ENCODE measurements around the gene SMIM5. TPM values are rescaled to one million over a fixed set of nuclear protein-coding genes. Genes with fewer than 3 reads are reported as not detected.
"Not testable (repeated sequence)": the region's sequence is repeated elsewhere in the genome, so short reads cannot be mapped to it uniquely, and the experiment has no call there.

The SMIM5 gene
- polyA plus RNA-seq, 1 donor: 9.2 TPM

- DNase-seq (ENCODE audit: low read depth): no peak
Observed at GRCh38 chr17:75625813-75626486, 7.3 kb upstream of the SMIM5 start.

DNA sequence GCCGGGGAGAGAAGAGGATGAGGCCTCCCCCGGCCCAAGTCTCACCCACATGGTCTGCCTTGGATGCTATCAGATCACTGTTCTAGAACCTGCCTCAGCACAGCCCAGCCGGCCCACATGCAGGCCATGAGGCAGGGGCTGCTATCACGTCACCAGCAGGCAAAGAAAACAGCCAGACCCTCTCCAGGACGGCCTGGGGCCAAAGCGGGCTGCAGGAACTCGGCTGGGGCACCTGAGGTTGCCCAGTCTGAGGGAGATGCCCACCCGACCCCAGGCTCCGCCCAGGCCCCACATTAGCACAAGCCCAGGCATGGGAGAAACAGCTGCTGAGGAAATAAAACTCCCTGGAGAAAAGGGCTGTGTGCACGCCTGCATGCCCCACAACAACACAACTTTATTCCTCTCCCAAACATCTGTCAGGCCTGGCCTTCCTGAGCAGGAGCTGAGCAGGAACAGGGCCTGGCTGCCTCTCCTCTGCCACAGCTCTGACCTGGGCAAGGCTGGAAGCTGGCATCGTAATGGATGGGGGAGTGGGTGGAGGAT, 6.7 kb upstream of the SMIM5 start:
- DNase-seq (ENCODE audit: low read depth): no peak

DNA sequence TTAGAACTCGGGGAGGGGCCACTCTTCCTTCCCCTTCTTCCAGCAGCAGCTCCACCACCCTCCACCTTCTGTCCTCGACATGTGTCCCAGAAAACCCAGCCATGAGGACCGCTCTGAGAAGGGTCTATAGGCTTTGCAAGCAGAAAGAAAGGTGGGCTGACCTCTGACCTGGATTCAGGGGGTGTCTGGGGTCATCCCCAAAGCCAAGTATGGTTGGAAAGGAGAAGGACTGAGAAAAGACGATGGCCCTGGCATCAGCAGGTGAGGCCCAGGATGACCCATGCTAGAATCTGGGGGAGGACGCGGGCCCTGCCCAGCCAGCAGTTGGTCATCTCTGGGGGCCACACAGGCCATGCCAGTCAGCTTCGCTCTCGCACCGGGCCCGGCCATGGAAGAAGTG, 6.1 kb upstream of the SMIM5 start:
- no peak for DNase-seq (ENCODE audit: low read depth)

GRCh38 chr17:75628425-75628824, 4.8 kb upstream of the SMIM5 start:
- no peak for DNase-seq (ENCODE audit: low read depth)

- no peak for DNase-seq (ENCODE audit: low read depth)
Observed at GRCh38 chr17:75629157-75629556, 4.1 kb upstream of the SMIM5 start.

- DNase-seq (ENCODE audit: low read depth): no peak
Observed at GRCh38 chr17:75630071-75630917, 2.9 kb upstream of the SMIM5 start.

- no peak for DNase-seq (ENCODE audit: low read depth)
Observed at GRCh38 chr17:75631353-75631752, 1.9 kb upstream of the SMIM5 start.

GRCh38 chr17:75632428-75632827, 806 bp upstream of the SMIM5 start:
- no peak for DNase-seq (ENCODE audit: low read depth)

DNA sequence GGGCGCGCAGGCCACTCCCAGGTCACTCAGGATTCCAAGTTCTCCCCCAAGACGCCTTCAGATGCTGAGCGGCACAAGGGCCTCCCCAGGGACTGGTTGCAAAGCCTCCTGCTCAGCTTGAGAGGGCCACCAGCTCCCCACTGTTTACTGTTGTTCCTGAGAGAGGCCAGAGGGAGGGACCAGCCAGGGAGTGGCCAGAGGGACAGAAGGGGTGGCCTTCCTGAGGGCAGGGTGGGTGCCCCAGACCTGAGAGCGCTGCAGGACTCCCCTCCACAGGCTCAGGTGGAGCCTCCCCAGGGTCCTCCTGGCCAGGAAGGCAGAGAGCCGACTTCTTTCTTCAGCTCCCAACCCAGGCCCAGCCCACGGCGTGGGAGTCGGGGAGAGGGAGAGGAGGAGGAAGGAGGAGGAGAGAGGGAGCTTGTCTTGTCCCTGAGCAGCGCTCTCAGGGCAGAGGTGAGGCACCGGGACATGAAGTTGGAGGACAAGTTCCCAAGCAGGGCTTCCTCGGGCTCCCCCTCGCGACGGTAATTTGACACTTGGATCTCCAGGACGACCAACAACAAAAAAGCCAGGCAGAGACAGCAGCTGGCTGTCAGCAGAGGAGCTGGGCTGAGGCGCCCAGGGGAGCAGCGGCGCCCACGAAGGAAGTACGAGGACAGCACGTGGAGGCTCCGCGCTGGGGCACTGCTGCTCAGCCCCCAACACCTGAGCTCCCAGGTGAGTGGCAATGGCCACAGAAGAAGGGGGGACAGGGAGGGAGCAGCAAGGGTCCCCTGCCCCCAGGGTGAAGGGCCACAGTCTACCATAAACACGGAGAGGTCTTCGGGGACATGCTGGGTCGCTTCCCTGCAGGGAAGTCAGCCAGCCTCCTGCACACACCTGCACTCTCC, 497 bp downstream of the SMIM5 start:
- DNase-seq (ENCODE audit: low read depth): peak; percentile 89

- DNase-seq (ENCODE audit: low read depth): no peak
Observed at GRCh38 chr17:75634376-75634740, 1.1 kb downstream of the SMIM5 start.

- no peak for DNase-seq (ENCODE audit: low read depth)
Observed at GRCh38 chr17:75634754-75635609, 1.7 kb downstream of the SMIM5 start.

DNA sequence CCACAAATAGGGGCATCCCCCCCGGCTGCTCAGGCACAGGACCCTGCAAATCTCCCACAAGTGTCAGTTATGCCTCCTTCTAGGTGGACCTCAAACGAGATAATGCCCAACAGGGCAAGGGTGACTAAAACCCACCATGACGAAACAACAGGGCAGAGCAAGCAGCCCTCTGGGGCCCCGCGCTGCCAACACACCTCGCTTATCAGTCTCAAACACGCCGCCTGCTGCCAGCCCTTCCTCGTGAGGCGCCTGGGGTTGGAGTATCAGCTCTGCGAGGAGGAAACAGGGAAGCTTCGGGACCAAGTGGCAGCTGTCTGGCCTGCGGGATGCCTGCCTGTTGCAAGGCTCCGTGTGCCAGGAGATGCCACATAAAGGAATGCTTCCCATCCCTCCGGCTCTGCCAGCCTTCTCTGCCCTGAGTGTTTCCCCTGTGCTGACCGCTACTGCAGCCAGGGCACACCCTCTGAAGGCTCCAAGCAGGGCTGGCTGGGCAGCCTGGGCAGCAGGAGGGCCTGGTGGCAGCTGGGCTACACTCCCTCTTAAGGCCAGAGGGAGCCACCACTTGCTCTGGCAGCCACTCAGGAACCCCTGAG, 2.5 kb downstream of the SMIM5 start:
- DNase-seq (ENCODE audit: low read depth): no peak

DNA sequence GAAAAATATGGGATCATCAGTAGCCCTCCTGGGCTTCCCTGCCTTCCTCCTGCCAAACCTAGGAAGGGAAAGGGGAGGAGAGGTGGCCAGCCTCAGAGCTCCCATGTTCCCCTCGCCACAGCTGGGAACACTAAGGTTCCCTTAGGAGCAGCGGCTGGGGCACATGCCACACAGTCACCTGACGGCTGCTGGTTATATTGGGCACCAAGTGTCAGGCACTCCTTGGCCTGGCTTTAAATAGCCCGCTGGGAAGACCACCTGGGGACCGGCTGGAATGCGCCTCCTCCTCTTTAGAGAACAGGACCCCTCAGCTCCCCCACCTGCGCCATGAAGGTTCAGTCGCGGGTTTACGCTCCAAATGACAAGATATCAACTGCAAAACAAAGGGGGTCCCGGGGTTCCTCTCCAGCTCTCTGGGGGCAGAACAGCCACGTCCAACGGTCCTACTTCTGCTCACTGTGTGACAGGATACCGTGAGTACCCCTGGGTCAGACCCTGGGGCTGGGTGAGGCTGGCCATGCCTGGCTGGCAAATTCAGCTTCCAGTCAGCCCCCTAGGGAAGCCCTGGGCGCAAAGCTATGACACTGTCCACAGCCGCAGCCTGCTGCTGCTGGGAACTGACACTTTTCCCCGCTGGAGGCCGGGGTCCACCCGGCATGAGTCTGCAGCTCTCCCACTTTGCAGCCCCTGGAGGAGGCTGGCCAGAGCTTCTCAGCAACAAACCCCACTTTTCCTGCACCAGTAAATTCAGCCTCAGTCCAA, 3.3 kb downstream of the SMIM5 start:
- DNase-seq (ENCODE audit: low read depth): no peak

DNA sequence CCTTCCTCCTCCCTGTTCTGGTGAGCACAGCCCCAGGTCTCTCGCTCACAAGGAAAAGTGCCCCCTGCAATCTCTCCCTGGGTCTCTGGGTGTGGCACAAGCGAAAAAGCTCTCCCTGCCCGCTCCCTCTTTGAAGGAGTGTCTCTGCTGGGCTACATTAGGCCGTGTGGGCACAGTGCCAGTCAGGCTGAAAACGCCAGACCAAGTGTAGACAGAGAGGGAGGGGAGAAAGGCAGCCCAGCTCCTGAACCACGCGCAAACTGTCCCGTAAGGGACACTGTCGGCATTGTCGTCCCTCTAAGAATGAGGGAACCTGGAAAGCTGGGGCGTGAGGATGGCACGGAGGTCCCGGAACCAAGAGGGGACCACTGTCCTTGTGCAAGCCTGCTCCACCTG, 3.9 kb downstream of the SMIM5 start:
- DNase-seq (ENCODE audit: low read depth): no peak

DNA sequence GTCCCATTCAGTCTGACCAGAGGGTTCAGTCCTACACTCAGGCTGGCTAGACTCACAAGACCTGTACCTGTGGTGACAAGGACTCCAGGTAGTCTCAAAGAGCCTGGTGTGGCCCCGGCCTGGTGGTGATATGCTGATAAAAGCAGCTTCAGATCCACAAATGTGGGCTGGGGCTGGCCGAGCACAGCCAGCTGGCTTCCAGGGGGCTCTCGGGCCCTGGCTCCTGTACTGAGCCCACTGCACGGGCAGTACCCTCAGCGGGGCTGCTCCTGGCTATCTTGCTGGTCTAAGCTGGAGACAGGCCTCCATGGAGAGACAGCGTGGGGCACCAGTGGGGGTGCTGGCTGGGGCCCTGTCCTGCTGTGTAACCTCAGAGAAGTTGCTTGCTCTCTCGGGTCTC, 4.3 kb downstream of the SMIM5 start:
- no peak for DNase-seq (ENCODE audit: low read depth)

- DNase-seq (ENCODE audit: low read depth): not testable (repeated sequence)
Observed at GRCh38 chr17:75638039-75638438, 4.8 kb downstream of the SMIM5 start.

- no peak for DNase-seq (ENCODE audit: low read depth)
Observed at GRCh38 chr17:75638893-75639292, 5.7 kb downstream of the SMIM5 start.

DNA sequence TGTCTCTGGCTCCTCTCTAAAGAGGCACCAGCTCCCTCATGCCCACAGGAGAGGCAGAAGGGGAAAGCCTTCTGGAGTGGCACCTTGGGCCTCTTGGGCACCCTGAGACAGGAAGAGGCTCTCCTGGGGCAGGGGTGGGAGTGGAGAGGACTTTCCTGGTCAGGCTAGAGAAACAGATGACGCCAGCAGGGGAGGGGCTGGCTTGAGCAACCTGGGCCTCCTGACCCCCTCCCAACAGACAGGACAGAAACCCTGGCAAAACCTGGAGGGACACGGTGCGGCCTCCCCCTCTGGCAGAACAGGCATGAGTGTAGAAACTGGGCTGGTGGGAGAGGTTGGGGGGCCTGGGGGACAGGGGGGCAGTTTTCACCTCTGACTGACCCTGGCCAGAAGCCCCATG, 6.1 kb downstream of the SMIM5 start:
- no peak for DNase-seq (ENCODE audit: low read depth)

DNA sequence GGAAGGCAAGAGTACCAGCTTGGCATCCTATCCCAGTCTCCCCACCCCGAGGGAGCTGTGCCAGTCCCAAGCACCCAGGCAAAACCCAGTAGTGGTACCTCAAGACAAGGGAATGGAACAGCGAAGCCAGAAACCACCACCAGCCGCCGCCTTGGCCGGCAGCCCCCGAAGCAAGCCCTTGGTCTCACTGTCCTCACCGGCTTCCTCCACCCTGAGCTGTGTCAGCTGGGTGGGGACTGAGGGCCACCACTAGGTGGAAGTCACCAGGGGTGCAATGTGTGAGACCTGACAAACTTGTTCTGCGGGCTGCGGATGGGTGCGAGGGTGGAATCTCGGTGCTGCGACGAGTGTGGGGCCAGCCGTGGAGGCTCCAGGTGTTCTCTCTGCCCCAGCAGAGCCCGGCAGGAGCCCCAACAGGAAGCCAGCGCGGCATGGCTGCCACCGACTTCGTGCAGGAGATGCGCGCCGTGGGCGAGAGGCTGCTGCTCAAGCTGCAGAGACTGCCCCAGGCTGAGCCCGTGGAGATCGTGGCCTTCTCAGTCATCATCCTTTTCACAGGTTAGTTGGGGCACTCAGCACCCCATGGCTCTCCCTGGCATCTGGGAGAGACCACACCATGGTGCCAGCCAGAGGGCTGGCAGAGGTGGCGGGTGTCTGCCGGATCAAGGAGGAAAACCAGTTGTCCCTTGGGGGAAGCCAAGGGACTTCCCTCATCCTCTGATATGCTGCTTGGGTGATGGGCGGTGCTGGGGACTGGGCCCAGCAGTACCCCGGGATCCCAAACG, 6.7 kb downstream of the SMIM5 start:
- no peak for DNase-seq (ENCODE audit: low read depth)
